DMS114 treated with DMSO at 0.1 percent for 48 hours (cell line): ENCODE measurements around the gene NCOR2.
A peak's percentile ranks its signal among the peaks of the same experiment; 100 is the strongest.

Experiments used
- DNase-seq: peaks from one replicate; lab custom pipeline; 2025; ENCODE audit not compliant: unreplicated experiment; lab: John Stamatoyannopoulos, UW

The NCOR2 gene

DNA sequence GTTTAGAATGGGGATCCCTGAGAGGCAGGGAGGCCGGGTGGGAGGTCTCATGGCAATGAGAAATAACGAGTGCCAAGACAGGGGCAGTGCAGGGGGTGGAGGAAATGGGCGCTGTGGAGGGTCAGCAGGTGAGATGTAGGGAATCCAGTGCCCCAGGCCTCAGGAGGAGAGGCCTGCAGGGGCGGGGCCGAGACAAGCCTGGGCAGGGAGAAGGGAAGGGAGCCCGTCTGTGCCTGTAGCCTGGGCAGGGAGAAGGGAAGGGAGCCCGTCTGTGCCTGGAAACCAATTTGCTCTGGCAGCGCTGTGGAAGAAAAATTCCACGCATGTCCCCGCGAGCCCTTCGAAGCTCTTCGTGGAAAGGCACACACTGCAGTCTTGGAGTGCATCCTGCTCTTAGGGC, 10.6 kb upstream of the NCOR2 start:
- no peak for DNase-seq

DNA sequence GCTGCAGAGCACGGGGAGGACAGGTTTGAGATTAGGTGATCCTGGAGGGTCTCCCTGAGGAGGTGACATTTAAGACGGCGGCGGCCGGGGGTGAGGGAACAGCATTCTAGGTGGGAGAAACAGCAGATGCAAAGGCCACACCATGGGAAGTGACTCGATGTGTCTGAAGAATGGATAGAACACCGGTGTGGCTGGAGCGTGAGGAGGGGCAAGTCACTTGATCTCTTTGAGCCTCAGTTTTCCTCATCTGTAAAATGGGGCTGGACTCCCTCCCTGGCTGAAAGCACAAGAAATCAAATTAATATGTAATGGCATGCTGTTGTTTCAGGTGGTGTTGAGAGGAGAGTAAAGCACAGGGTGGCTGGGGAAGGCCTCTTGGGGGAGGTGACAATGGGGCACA, 10.0 kb upstream of the NCOR2 start:
- DNase-seq = no peak

DNA sequence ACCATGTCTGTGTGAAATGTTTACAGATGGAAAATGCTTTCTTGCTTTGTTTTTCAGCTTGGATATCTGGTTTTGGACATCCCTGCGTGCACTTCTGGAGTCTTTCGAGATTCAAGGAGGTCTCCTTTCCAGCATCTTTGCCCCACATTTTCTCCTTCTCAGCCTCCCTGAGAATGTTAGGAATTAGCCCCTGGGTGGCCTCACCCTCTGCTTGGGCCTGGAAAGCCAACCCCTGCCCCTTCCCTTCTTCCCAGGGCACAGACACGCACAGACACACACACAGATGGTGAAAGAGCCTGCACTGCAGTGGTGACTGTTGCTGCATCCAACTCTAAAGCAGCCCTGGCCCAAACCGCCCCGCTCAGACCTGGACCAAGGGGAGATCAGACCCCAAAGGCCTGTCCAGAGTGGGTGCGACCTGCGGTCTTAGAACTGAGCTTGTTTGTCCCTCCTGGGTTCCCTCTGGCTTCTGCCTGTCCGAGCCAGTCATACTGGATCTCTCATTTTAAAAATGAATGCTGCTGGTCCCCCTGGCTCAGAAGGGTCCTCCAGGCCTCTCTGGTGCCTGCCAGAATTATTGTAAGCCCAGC, 8.7 kb upstream of the NCOR2 start:
- no peak for DNase-seq

- no peak for DNase-seq
Observed at GRCh38 chr12:124573839-124574786, 6.7 kb upstream of the NCOR2 start.

- no peak for DNase-seq
Observed at GRCh38 chr12:124571556-124571955, 4.1 kb upstream of the NCOR2 start.

DNA sequence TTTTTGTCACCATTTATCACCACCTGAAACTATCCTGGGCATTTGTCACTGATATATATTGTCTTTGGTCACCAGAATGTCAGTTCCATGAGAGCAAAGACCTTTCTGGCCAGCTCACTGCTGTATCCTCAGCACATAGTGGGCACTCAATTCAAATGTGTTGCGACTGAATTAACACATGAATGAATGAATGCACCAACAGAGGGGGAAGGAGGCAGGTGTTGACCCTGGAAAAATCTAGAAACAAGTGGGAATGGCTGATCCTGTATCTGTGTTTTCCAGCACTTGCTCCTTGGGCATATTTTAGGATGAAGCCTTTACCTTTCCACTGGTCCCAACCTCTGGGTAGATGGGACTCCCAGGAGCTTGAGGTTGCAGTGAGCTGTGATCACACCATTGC, 3.4 kb upstream of the NCOR2 start:
- DNase-seq = no peak

GRCh38 chr12:124569375-124570148, 2.1 kb upstream of the NCOR2 start:
- DNase-seq = no peak

DNA sequence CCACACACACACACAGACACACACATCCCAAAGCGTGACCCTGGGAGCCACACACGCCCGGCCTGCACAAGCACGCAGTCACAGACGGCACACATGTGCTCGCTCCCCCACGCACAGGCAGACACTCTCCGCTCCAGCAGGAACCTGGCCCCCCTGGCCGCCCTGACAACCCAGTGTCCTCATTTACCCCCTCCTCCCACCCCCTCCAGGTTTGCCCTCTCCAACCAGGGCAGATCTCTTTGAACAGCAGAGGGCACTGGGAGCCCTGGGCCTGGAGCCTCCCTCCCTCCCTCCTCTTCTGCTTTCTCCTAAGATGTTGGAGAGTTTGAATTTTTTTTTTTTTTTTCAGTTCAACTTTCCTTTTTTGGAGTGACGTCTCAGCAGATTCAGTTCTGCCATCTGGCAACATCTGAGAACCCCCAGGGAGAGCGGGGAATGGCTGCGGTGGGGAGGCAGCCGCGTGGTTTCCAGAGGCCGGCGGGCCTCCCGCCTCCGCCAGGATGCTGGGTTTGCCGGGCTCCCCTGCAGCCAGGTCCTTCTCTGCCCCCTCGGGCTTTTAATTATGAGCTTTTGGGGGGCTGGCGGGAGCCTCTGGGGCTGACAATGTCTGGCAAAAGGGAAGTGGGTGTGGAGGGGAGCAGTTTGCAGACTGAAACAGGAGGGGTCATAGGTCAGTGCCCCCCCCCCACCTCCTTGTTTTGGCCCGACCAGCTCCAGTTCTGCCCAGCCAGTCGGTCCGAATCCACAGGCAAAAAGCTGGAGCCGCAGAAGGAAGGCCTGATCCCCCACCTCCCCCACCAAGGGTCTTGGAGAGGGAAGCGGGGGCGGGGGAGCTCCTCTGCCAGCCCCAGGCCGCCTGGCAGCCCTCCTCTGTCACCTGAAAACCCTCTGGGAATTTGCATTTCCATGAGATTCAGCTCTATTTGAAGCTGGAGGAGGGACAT, 1.3 kb upstream of the NCOR2 start:
- peak; percentile 23 for DNase-seq

DNA sequence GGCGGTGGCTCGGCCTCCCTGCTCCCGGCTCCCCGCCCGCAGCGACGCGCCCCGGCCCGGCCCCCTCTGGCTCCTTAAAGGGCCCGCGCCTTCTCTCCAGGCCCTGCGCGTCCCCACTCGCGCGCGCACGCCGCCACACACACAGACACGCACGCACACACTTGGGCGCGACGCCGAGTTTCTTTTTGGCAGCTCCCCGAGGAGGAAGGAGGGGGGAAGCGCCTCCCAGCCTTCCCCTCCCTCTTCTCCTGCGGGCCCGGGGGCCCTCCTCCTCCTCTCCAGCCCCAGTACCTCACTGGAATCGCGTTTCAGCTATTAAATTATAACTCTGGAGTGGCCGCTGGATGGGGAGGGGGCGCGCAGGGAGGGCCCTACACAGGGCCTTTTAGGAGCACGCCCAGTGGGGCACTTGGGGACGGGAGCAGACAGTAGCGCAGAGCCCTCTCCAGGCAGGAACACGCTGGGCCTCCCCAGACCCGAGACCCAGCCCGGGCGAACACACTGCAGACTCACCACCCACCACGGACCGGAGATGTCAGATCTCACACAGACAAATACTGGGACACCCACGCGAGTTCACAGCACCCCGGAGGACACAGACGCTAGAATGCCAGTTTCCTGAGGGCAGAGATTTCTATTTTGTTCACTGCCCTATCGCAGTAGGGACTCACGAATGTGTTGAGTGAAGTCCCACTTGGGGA, 411 bp upstream of the NCOR2 start:
- DNase-seq = peak; percentile 67

DNA sequence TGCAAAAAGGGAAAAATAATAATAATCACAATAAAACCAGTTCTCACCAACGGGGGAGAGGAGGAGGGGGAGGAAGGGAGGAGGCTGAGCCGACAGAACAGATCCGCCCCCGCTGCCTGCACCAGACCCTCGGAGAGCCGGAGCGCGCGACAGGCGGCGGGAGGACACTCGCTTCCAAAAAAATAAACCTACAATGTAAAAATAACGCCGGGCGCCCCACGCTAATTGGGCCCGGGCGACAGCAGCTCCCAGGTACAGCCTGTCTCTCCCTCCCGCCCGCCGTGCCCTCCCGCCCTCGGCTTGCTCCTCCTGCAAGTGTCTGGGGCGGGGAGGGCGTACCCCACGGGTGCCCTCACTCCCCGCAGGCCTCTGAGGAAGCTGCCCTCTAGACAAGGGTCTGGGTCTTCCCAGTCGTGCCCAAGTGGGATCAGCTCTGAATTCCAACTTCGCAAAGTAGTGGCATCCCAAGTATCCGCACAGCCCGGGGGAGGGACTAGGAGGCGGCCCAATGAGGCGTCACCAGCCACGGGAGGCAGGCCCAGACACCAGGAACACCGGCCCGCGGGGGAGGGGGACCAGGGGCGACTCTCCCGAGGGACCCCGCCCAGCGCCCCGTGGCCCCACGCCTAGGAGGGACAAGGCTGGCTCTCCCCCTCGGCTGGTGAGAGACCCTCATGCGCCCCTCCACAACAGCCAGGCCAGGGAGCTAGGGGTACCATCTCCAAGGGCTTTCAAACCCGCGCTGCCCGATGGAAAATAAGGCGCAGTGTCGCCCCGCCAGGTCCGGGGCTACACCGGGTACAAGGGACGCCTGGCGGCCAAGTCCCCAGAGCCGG, 1.0 kb downstream of the NCOR2 start:
- peak; percentile 68 for DNase-seq

DNA sequence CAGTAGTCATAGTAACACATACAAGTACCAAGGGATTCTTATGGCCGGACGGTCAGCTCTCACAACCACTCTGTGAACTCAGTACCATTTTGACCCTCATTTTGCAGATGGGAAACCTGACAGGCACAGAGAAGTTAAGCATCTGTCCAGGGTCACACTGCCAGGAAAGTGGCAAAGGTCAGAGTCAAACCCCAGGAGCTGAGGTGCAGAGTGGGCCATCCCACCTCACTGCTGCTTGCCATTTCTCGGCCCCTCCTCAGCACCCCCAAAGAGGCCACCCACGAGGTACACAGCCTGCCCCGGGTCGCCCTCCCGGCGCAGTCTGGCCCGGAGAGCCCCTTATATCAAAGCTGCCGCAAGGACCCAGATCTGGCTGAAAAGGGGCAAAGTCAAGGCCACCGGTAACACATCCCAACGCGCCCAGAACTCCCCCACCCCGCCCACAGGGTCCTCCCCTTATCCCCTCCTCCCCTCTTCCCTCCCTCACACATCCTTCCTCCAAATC, 1.7 kb downstream of the NCOR2 start:
- no peak for DNase-seq

- no peak for DNase-seq
Observed at GRCh38 chr12:124564971-124565491, 2.4 kb downstream of the NCOR2 start.

DNA sequence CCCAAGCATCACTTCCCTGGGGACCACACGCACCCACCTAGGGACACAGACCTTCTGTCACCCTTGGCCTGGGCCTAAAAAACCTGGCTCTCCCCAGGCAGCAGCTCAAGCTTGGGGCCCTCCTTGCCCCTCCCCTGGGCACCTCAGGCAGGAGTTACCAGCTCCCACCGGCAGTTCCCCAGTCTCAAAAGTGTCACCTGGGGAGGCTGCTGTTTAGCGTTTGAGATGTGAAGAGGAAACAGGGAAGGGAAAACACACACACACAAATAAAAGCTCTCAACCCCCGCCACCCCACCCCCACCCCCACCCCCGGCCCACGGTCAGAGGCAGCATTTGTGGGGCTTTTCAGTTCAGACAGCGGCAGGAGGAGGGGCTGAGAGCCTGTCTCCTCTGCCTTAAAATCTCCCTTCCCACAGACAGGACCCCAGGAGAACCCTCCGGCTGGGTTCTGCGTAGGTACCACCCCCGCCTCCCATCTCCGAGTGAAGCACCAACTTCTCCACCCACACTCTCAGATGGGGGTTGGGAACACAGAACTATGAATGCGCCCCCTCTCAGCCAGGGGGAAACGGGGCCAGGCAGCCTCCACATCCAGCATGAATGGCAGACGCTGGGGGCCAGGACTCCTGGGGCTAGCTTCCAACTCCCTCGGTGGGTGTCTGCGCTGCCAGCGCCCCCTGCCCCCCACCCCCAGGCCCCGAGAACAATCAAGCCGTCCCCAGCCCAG, 3.0 kb downstream of the NCOR2 start:
- no peak for DNase-seq

- DNase-seq = no peak
Observed at GRCh38 chr12:124563809-124564208, 3.6 kb downstream of the NCOR2 start.

DNA sequence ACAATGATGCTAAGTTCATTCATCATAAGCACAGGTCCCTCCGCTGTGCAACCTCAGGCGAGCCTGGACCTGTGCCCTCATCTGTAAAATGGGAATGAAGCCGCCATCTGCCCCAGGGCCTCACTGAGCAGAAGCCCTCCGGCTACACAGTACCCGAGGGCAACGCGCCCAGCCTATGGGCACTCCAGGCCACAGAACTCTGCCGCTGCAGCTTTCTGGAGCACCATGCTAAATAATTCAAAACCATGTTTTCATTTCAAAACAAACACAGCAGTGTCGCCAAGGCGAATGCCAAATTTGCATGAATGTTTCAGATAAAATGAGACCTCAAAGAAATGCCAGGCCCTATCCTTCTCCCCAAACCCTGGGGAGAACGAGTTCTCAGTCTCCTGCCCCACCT, 4.0 kb downstream of the NCOR2 start:
- no peak for DNase-seq

DNA sequence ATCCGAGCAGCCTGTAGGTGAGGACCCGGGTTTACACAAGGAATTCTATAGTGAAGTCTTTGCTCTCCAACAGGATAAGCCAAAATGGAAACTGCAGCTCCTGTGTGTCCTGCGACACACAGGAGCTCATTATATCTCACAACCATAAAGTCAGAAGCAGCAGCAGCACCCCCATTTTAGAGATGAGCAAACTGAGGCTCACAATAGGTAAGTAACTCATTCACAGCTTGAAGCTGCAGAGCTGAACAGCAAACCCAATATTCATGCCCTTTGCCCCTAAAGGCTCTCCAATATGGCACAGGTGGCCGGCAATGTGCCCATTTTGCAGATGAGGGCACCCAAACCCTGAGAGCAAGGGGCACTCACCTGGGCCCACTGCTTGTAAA, 4.6 kb downstream of the NCOR2 start:
- no peak for DNase-seq

DNA sequence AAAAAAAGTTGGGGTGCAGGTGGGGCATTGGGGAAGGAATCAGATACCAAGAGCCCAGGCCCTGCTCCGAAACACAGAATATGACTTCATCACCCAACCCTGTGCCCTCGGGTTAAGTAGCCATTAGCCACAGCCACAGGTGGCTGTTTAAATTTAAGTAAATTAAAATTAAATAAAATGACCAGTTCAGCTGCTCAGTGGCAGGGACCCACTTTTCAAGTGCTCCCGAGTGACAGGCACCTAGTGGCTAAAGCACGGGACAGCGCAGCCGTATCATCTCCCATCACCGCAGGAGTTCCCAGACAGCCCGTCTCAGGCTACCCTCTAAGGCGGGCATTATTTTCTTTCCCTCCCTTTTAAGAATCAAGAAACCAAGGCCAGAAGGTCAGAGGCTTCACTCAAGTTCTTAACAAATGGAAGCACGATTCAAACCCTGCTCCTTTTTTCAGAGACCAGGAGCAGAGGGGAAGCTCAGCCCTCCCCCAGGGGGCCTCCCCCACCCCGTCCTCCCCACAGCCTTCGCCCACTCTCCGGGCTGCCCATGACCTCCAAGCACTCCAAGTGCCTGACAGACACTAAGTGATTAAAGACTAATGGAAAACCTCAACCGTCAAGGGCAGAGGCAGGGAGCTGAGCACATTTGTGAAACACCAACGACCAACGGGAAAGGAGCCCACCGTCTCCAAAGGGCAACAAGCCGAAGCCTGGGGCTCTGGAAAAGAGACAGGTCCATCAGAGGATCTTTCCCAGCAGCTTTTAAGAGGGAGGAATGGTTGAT, 5.2 kb downstream of the NCOR2 start:
- DNase-seq = no peak
